K562 (cell line): ENCODE results near the gene LTA. TPM values are rescaled to one million over a fixed set of nuclear protein-coding genes. Genes with fewer than 3 reads are reported as not detected.

Source experiments
- ATF1 ChIP-seq, 2 experiments: fragments of 450-650 bp in 1 of 2; IDR thresholded peaks; 2 replicates each; pipeline ENCODE4 v1.6.1; 2016; ENCODE audit warnings: missing compliant biosample characterization in 1 of 2, missing genetic modification characterization in 1 of 2
- CREB1 ChIP-seq, 2 experiments: sonication (generic) in 1 of 2; formaldehyde crosslinking in 1 of 2; IDR thresholded peaks; 2 replicates each; pipeline versions ENCODE4 v1.6.1 to v1.8.0; 2012 to 2022; ENCODE audit warnings: inconsistent platforms in 1 of 2, mild to moderate bottlenecking in 1 of 2, missing genetic modification reagents in 1 of 2, moderate library complexity in 1 of 2
- ETV1 ChIP-seq: fragments of 450-650 bp; conservative IDR thresholded peaks from 2 replicates; pipeline ENCODE4 v1.6.1; 2016; ENCODE audit warnings: missing genetic modification characterization, control low read depth, low read depth, missing compliant biosample characterization
- HIVEP1 ChIP-seq: fragments of 250-450 bp; sonication (Bioruptor Pico); IDR thresholded peaks from 2 replicates; pipeline ENCODE4 v1.4.0; 2020; ENCODE audit warnings: mild to moderate bottlenecking
- KLF13 ChIP-seq: fragments of 450-650 bp; IDR thresholded peaks from 2 replicates; pipeline ENCODE4 v1.6.1; 2016; ENCODE audit warnings: missing genetic modification characterization, low read depth, mild to moderate bottlenecking, missing compliant biosample characterization, moderate library complexity, borderline replicate concordance
- NFIX ChIP-seq: fragments of 250-450 bp; sonication (Bioruptor Pico); IDR thresholded peaks from 2 replicates; pipeline ENCODE4 v1.4.0; 2020; ENCODE audit warnings: low read depth, mild to moderate bottlenecking, moderate library complexity
- NR2F6 ChIP-seq: fragments of 450-650 bp; formaldehyde crosslinking; IDR thresholded peaks from 2 replicates; pipeline ENCODE4 v1.4.0; 2020; ENCODE audit warnings: mild to moderate bottlenecking
- PHF8 ChIP-seq: fragments of 200-600 bp; sonication (generic); IDR thresholded peaks from 2 replicates; pipeline ENCODE4 v1.6.1; 2012; ENCODE audit warnings: mixed run types, mild to moderate bottlenecking, inconsistent platforms, low read length, moderate library complexity, borderline replicate concordance
- POLR2AphosphoS5 ChIP-seq: IDR thresholded peaks from 2 replicates; pipeline ENCODE4 v1.6.1; 2011; ENCODE audit warnings: mild to moderate bottlenecking, low read depth, low read length, moderate library complexity; ENCODE audit not compliant: control insufficient read depth, insufficient read depth
- POLR2B ChIP-seq: fragments of 450-650 bp; IDR thresholded peaks from 2 replicates; pipeline ENCODE4 v1.6.1; 2018; ENCODE audit warnings: low read depth; ENCODE audit not compliant: partially characterized antibody
- RB1 ChIP-seq: fragments of 450-650 bp; IDR thresholded peaks from 2 replicates; pipeline ENCODE4 v1.6.1; 2017; ENCODE audit warnings: low read depth, mild to moderate bottlenecking
- RHOXF2B ChIP-seq: fragments of 250-450 bp; sonication (Bioruptor Pico); conservative IDR thresholded peaks from 2 replicates; pipeline ENCODE4 v1.5.1; 2021
- SMAD3 ChIP-seq: fragments of 450-650 bp; formaldehyde crosslinking; conservative IDR thresholded peaks from 2 replicates; pipeline ENCODE4 v1.4.0; 2020; ENCODE audit warnings: mild to moderate bottlenecking
- TSC22D4 ChIP-seq: fragments of 450-650 bp; IDR thresholded peaks from 2 replicates; pipeline ENCODE4 v1.6.1; 2016; ENCODE audit warnings: missing genetic modification characterization, missing biosample characterization, control low read depth
- ZBTB17 ChIP-seq: fragments of 450-650 bp; formaldehyde crosslinking; IDR thresholded peaks from 2 replicates; pipeline ENCODE4 v1.4.0; 2020; ENCODE audit warnings: mild to moderate bottlenecking
- ZNF324 ChIP-seq: fragments of 250-450 bp; sonication (Bioruptor Pico); IDR thresholded peaks from 2 replicates; pipeline ENCODE4 v1.4.0; 2020; ENCODE audit warnings: mild to moderate bottlenecking
- ZNF436 ChIP-seq: fragments of 250-450, 450-650 bp; sonication (Bioruptor Pico); formaldehyde crosslinking; IDR thresholded peaks from 2 replicates; pipeline ENCODE4 v1.7.0; 2020; ENCODE audit warnings: mild to moderate bottlenecking
- ZNF445 ChIP-seq: fragments of 250-450 bp; sonication (Bioruptor Pico); IDR thresholded peaks from 2 replicates; pipeline ENCODE4 v1.4.0; 2020; ENCODE audit warnings: low read depth, mild to moderate bottlenecking, moderate library complexity
- ZNF583 ChIP-seq: fragments of 250-450 bp; sonication (Bioruptor Pico); IDR thresholded peaks from 2 replicates; pipeline ENCODE4 v1.4.0; 2020
- ZNF668 ChIP-seq: fragments of 250-450 bp; sonication (Bioruptor Pico); IDR thresholded peaks from 2 replicates; pipeline ENCODE4 v1.8.0; 2022; ENCODE audit warnings: mild to moderate bottlenecking, inconsistent platforms
- ZNF77 ChIP-seq: fragments of 250-450 bp; sonication (Bioruptor Pico); IDR thresholded peaks from 2 replicates; pipeline ENCODE4 v1.5.0; 2020
- polyA plus RNA-seq, 8 experiments: library from polyadenylated mRNA; depleted of rRNA in 4 of 8; stranded (reverse) in 5 of 8; unstranded in 3 of 8; fragments of >200 nt; fragmentation: Nextera tagmentation in 2 of 8; fragmentation: Illumina TruSeq in 1 of 8; extraction: Ambion mirVana in 2 of 8; extraction: Trizol in 1 of 8; gene quantifications; 2 replicates each; pipeline versions ENCODE4 v1.2.1 to v1.2.3, GENCODE V29; 2011 to 2014; ENCODE audit warnings: inconsistent platforms in 1 of 8, missing spikeins in 1 of 8
- total RNA-seq, 7 experiments: library from RNA; depleted of rRNA in 6 of 7; stranded (reverse); fragments of >200 nt in 6 of 7; fragmentation: Illumina TruSeq in 2 of 7; extraction: Trizol in 2 of 7; gene quantifications; 2 replicates each; pipeline versions ENCODE4 v1.2.1 to v1.2.3, GENCODE V29; 2011 to 2021; ENCODE audit warnings: low replicate concordance in 1 of 7
- TF ChIP-seq, protein P1 (sequence below): fragments of 450-650 bp; formaldehyde crosslinking; IDR thresholded peaks from 2 replicates; pipeline ENCODE4 v1.4.0; 2020; ENCODE audit warnings: mild to moderate bottlenecking, moderate library complexity
- TF ChIP-seq, protein P2 (sequence below): fragments of 150-350 bp; conservative IDR thresholded peaks from 2 replicates; pipeline ENCODE4 v1.6.1; 2014; ENCODE audit warnings: low read length
- TF ChIP-seq, protein P3 (sequence below): fragments of 250-450 bp; sonication (Bioruptor Pico); IDR thresholded peaks from 2 replicates; pipeline ENCODE4 v1.4.0; 2020

LTA gene
- total and polyA plus RNA-seq, 9 of the 15 experiments (the other 6 are each of a cell fraction or from before 2014, with no cell fraction given): 0.80 TPM; not detected in 8

DNA sequence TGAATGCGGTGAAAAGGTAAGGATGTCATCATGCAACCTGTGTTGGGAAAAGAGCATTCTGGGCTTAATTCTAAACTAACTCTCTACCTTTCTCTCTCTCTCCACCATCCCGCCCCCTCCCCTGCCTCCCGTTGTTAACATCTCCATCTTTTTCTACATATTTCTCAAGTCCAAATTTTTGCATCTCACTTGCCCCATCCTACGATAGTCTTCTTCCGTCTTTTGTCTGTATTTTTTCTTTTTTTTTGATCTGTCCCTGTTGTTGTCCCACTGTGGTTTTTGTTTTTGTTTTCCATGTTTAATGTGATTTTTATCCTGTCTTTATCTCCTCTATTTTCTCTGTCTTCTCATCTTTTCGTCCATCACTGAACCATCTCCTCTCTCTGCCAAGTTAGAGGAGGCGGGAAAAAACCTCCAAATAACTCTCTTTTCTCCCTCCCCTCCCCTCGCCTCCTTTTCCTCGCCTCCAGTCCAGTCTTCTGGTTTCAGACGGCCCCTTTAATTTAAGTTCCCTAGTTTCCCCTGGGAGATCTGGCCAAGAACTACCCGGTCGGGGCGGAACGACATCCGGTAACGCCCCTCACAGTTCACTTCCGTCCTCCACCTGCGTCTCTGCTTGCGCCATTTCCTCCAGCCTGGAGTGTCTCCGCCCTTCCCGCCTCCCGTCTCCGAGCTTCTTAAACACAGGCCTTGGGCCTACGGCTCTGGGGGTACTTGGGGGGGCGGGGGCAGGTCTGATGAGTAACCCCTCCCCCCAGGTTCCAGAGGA, 24.9 kb upstream of the LTA start, which contains the start of gene NFKBIL1 (continued):
- TF ChIP-seq TSC22D4 (tag): no peak; the same call in 1 of the 2 replicates
- peak; percentile 61; the same call in 1 of the 2 replicates for TF ChIP-seq SMAD3 (CRISPR knock-in tag)
- TF ChIP-seq ZNF77: no peak
- 0 out of 2 replicates have a peak, but pooled peaks have one; percentile 72 for TF ChIP-seq ZNF583 (CRISPR knock-in tag)
- TF ChIP-seq, protein P1, sequence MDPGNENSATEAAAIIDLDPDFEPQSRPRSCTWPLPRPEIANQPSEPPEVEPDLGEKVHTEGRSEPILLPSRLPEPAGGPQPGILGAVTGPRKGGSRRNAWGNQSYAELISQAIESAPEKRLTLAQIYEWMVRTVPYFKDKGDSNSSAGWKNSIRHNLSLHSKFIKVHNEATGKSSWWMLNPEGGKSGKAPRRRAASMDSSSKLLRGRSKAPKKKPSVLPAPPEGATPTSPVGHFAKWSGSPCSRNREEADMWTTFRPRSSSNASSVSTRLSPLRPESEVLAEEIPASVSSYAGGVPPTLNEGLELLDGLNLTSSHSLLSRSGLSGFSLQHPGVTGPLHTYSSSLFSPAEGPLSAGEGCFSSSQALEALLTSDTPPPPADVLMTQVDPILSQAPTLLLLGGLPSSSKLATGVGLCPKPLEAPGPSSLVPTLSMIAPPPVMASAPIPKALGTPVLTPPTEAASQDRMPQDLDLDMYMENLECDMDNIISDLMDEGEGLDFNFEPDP (CRISPR knock-in tag): no peak
- peak; percentile 67; the same call in 1 of the 2 replicates for TF ChIP-seq PHF8
- TF ChIP-seq NR2F6 (CRISPR knock-in tag): peak; percentile 7; the same call in 1 of the 2 replicates
- no peak for TF ChIP-seq HIVEP1 (CRISPR knock-in tag)
- no peak for TF ChIP-seq NFIX
- no peak for TF ChIP-seq ATF1 (CRISPR knock-in tag; IDR thresholded peaks at IDR 0.05)
- peak; percentile 96 for TF ChIP-seq ATF1 (tag; IDR thresholded peaks at IDR 0.05)
- TF ChIP-seq RB1: peak; percentile 85
- TF ChIP-seq POLR2B: peak; percentile 69
- 0 out of 2 replicates have a peak, but pooled peaks have one; percentile 52 for TF ChIP-seq ZNF445 (CRISPR knock-in tag)
- TF ChIP-seq, protein P2, sequence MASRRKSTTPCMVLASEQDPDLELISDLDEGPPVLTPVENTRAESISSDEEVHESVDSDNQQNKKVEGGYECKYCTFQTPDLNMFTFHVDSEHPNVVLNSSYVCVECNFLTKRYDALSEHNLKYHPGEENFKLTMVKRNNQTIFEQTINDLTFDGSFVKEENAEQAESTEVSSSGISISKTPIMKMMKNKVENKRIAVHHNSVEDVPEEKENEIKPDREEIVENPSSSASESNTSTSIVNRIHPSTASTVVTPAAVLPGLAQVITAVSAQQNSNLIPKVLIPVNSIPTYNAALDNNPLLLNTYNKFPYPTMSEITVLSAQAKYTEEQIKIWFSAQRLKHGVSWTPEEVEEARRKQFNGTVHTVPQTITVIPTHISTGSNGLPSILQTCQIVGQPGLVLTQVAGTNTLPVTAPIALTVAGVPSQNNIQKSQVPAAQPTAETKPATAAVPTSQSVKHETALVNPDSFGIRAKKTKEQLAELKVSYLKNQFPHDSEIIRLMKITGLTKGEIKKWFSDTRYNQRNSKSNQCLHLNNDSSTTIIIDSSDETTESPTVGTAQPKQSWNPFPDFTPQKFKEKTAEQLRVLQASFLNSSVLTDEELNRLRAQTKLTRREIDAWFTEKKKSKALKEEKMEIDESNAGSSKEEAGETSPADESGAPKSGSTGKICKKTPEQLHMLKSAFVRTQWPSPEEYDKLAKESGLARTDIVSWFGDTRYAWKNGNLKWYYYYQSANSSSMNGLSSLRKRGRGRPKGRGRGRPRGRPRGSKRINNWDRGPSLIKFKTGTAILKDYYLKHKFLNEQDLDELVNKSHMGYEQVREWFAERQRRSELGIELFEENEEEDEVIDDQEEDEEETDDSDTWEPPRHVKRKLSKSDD: peak; percentile 8; the same call in 1 of the 2 replicates
- TF ChIP-seq, protein P3, sequence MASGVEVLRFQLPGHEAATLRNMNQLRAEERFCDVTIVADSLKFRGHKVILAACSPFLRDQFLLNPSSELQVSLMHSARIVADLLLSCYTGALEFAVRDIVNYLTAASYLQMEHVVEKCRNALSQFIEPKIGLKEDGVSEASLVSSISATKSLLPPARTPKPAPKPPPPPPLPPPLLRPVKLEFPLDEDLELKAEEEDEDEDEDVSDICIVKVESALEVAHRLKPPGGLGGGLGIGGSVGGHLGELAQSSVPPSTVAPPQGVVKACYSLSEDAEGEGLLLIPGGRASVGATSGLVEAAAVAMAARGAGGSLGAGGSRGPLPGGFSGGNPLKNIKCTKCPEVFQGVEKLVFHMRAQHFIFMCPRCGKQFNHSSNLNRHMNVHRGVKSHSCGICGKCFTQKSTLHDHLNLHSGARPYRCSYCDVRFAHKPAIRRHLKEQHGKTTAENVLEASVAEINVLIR: peak; percentile 89
- TF ChIP-seq ZBTB17: peak; percentile 69; the same call in 1 of the 2 replicates
- no peak for TF ChIP-seq ZNF324 (CRISPR knock-in tag)
- no peak for TF ChIP-seq RHOXF2B (CRISPR knock-in tag)
- TF ChIP-seq KLF13: peak; percentile 85
- no peak for TF ChIP-seq ZNF668 (CRISPR knock-in tag)
- TF ChIP-seq ETV1 (tag): peak; percentile 90
- peak; percentile 92 for TF ChIP-seq POLR2AphosphoS5
- no peak for TF ChIP-seq ZNF436 (CRISPR knock-in tag)
- peak; percentile 91 for TF ChIP-seq CREB1 (IDR thresholded peaks at IDR 0.05)
- peak; percentile 71 for TF ChIP-seq CREB1 (CRISPR knock-in tag; IDR thresholded peaks at IDR 0.05)
